SK-N-SH (cell line): Measurements from ENCODE around the gene RFX2. TPM values are rescaled to one million over a fixed set of nuclear protein-coding genes. Genes with fewer than 3 reads are reported as not detected.

Experiments
- CTCF ChIA-PET: fragments of 300-600, 350-600 bp; formaldehyde crosslinking; extraction: SDS; loops from one replicate; lab custom pipeline; 2021; lab: Yijun Ruan, JAX
- POLR2A ChIA-PET: fragments of 350-600 bp; sonication (Branson Sonifier 250); formaldehyde crosslinking; extraction: SDS; loops from one replicate; lab custom pipeline; 2020; ENCODE audit warnings: antibody characterized with exemption, inconsistent platforms; lab: Yijun Ruan, JAX
- DNase-seq: peaks from one replicate; pipeline ENCODE4 v3.0.0; 2012
- H2AFZ ChIP-seq: fragments of 200-600 bp; sonication (generic); 2 replicates; pipeline ENCODE4 v1.8.1; 2016; ENCODE audit warnings: antibody characterized with exemption, mild to moderate bottlenecking, low read depth
- H3F3A ChIP-seq: fragments of 200-600 bp; sonication (generic); replicated peaks from 2 replicates; pipeline ENCODE3; 2016; ENCODE audit warnings: antibody characterized with exemption, mild to moderate bottlenecking; ENCODE audit not compliant: insufficient read depth
- H3K27ac ChIP-seq, 2 experiments: fragments of 200-500 bp in 1 of 2; fragments of 200-600 bp in 1 of 2; sonication (Bioruptor generic) in 1 of 2; sonication (generic), shearing (Covaris generic) in 1 of 2; 2 replicates each; pipeline versions ENCODE4 v1.5.1 to v1.6.1; 2014 to 2016; ENCODE audit warnings: low read depth in 2 of 2, inconsistent platforms in 1 of 2, low read length in 1 of 2, mild to moderate bottlenecking in 1 of 2, mixed read lengths in 1 of 2
- H3K27me3 ChIP-seq: fragments of 200-600 bp; sonication (generic), shearing (Covaris generic); 2 replicates; pipeline ENCODE4 v1.6.1; 2016; ENCODE audit warnings: mixed run types; ENCODE audit not compliant: insufficient read depth
- H3K36me3 ChIP-seq, 2 experiments: fragments of 200-500 bp in 1 of 2; fragments of 200-600 bp in 1 of 2; sonication (Bioruptor generic) in 1 of 2; sonication (generic) in 1 of 2; replicated peaks in 1 of 2; 2 replicates each; pipeline versions ENCODE3 to v1.5.1; 2014 to 2016; ENCODE audit warnings: low read length in 1 of 2, mild to moderate bottlenecking in 1 of 2; ENCODE audit not compliant: insufficient read depth in 2 of 2, control insufficient read depth in 1 of 2
- H3K4me1 ChIP-seq, 2 experiments: fragments of 200-500 bp in 1 of 2; fragments of 200-600 bp in 1 of 2; sonication (Bioruptor generic) in 1 of 2; sonication (generic), shearing (Covaris generic) in 1 of 2; 2 replicates each; pipeline versions ENCODE4 v1.5.1 to v1.6.1; 2014 to 2016; ENCODE audit warnings: low read depth in 1 of 2, low read length in 1 of 2, mixed run types in 1 of 2; ENCODE audit not compliant: insufficient read depth in 2 of 2, control insufficient read depth in 1 of 2
- H3K4me2 ChIP-seq: fragments of 200-600 bp; sonication (generic), shearing (Covaris generic); 2 replicates; pipeline ENCODE4 v1.6.1; 2017; ENCODE audit warnings: mixed run types
- H3K4me3 ChIP-seq, 2 experiments: fragments of 200-500 bp in 1 of 2; fragments of 200-600 bp in 1 of 2; sonication (Bioruptor generic) in 1 of 2; sonication (generic), shearing (Covaris generic) in 1 of 2; 2 replicates each; pipeline versions ENCODE4 v1.5.1 to v1.8.1; 2014 to 2016; ENCODE audit warnings: low read depth in 2 of 2, inconsistent platforms in 1 of 2, low read length in 1 of 2, mild to moderate bottlenecking in 1 of 2, mixed read lengths in 1 of 2, moderate library complexity in 1 of 2
- H3K79me2 ChIP-seq: fragments of 200-600 bp; sonication (generic); 2 replicates; pipeline ENCODE4 v1.8.1; 2017; ENCODE audit warnings: mild to moderate bottlenecking; ENCODE audit not compliant: insufficient read depth
- H3K9ac ChIP-seq: fragments of 200-600 bp; sonication (generic); 2 replicates; pipeline ENCODE4 v1.6.1; 2017; ENCODE audit warnings: mixed run types
- H3K9me2 ChIP-seq: fragments of 200-600 bp; sonication (generic); 2 replicates; pipeline ENCODE4 v1.6.1; 2017; ENCODE audit warnings: mixed run types
- H3K9me3 ChIP-seq: fragments of 200-600 bp; sonication (generic); 2 replicates; pipeline ENCODE4 v1.6.1; 2017; ENCODE audit warnings: mixed run types, mild to moderate bottlenecking, moderate library complexity
- H4K20me1 ChIP-seq: fragments of 200-600 bp; sonication (generic); 2 replicates; pipeline ENCODE4 v1.6.1; 2017; ENCODE audit warnings: mild to moderate bottlenecking, mixed run types; ENCODE audit not compliant: insufficient read depth
- FOSL2 ChIP-seq: IDR thresholded peaks from 2 replicates; pipeline ENCODE4 v1.4.0; 2012; ENCODE audit warnings: low read depth, mild to moderate bottlenecking, moderate library complexity, borderline replicate concordance
- GABPA ChIP-seq: IDR thresholded peaks from 2 replicates; pipeline ENCODE4 v1.4.0; 2012; ENCODE audit warnings: low read depth, mild to moderate bottlenecking
- IRF3 ChIP-seq: fragments of 150-350 bp; IDR thresholded peaks from 2 replicates; pipeline ENCODE4 v1.6.1; 2016; ENCODE audit warnings: mild to moderate bottlenecking, low read depth, low read length
- JUND ChIP-seq: IDR thresholded peaks from 2 replicates; pipeline ENCODE4 v1.4.0; 2012
- MEF2A ChIP-seq: IDR thresholded peaks from 2 replicates; pipeline ENCODE4 v1.4.0; 2012; ENCODE audit warnings: low read depth, borderline replicate concordance
- NFIC ChIP-seq: IDR thresholded peaks from 2 replicates; pipeline ENCODE4 v1.4.0; 2012; ENCODE audit warnings: borderline replicate concordance
- NRF1 ChIP-seq: IDR thresholded peaks from 2 replicates; pipeline ENCODE4 v1.6.1; 2012; ENCODE audit warnings: low read depth, mild to moderate bottlenecking, low read length
- RAD21 ChIP-seq: IDR thresholded peaks from 2 replicates; pipeline ENCODE4 v1.6.1; 2012; ENCODE audit warnings: mild to moderate bottlenecking, low read length
- SIN3A ChIP-seq: IDR thresholded peaks from 2 replicates; pipeline ENCODE4 v1.6.1; 2012; ENCODE audit warnings: low read depth, mild to moderate bottlenecking, low read length, moderate library complexity, borderline replicate concordance
- SMC3 ChIP-seq: IDR thresholded peaks from 2 replicates; pipeline ENCODE4 v1.6.1; 2012; ENCODE audit warnings: low read depth, low read length, improper control_type of control experiment
- TAF1 ChIP-seq: IDR thresholded peaks from 2 replicates; pipeline ENCODE4 v1.6.1; 2012; ENCODE audit warnings: low read depth, mild to moderate bottlenecking, low read length, moderate library complexity, borderline replicate concordance
- TCF12 ChIP-seq: IDR thresholded peaks from 2 replicates; pipeline ENCODE4 v1.4.0; 2012
- ZBTB33 ChIP-seq: IDR thresholded peaks from 2 replicates; pipeline ENCODE4 v1.4.0; 2012; ENCODE audit warnings: low read depth, borderline replicate concordance
- WGBS: methylation state at CpG from one replicate; pipeline ENCODE4 v1.1.6; 2017; ENCODE audit warnings: low lambda C conversion rate; 5-methylcytosine and 5-hydroxymethylcytosine counted together
- polyA plus RNA-seq, 3 experiments: library from polyadenylated mRNA; depleted of rRNA; stranded (reverse); fragments of >200 nt; gene quantifications; 2 replicates each; pipeline ENCODE4 v1.2.3, GENCODE V29; 2012
- TF ChIP-seq, protein P1 (sequence below): IDR thresholded peaks from 2 replicates; pipeline ENCODE4 v1.6.1; 2012; ENCODE audit warnings: mild to moderate bottlenecking, low read depth, low read length, moderate library complexity
- TF ChIP-seq, protein P2 (sequence below): IDR thresholded peaks from 2 replicates; pipeline ENCODE4 v1.4.0; 2012; ENCODE audit warnings: low read depth
- TF ChIP-seq, protein P3 (sequence below): fragments of 150-350 bp; IDR thresholded peaks from 2 replicates; pipeline ENCODE4 v1.6.1; 2017; ENCODE audit warnings: antibody characterized with exemption, low read length, low read depth, borderline replicate concordance

RFX2 gene
- polyA plus RNA-seq, 1 of the 3 experiments (the other 2 are of a cell fraction), result 12.6 TPM

- Histone ChIP-seq H3K27ac (no peak overlapping the region), H4K20me1 (no peaks in the 10 kb centered on the region), H3K9me2 (no peaks in the 10 kb centered on the region), H3K4me2 (no peak overlapping the region), H3K9me3 (no peaks in the 10 kb centered on the region), H3K4me1 (peaks cover 6 to 10% of the 10 kb centered on the region in 2 experiments; a peak in 3 of 4 replicates), H3K36me3 (no peaks in the 10 kb centered on the region), H2AFZ (no peak overlapping the region), H3K79me2 (no peaks in the 10 kb centered on the region), H3K27me3 (no peaks in the 10 kb centered on the region), H3F3A (peaks cover 20% of the 10 kb centered on the region), H3K9ac (no peak overlapping the region), H3K4me3 (no peak overlapping the region)
- 93% methylated on average over 20 of the region's 20 CpGs for WGBS
- peak; percentile 8 for DNase-seq
- no peak for TF ChIP-seq NRF1
- no peak for TF ChIP-seq IRF3
- no peak for TF ChIP-seq RAD21
- TF ChIP-seq SMC3, result no peak
- TF ChIP-seq JUND, result no peak
- TF ChIP-seq TCF12, result no peak
- TF ChIP-seq, protein P1, sequence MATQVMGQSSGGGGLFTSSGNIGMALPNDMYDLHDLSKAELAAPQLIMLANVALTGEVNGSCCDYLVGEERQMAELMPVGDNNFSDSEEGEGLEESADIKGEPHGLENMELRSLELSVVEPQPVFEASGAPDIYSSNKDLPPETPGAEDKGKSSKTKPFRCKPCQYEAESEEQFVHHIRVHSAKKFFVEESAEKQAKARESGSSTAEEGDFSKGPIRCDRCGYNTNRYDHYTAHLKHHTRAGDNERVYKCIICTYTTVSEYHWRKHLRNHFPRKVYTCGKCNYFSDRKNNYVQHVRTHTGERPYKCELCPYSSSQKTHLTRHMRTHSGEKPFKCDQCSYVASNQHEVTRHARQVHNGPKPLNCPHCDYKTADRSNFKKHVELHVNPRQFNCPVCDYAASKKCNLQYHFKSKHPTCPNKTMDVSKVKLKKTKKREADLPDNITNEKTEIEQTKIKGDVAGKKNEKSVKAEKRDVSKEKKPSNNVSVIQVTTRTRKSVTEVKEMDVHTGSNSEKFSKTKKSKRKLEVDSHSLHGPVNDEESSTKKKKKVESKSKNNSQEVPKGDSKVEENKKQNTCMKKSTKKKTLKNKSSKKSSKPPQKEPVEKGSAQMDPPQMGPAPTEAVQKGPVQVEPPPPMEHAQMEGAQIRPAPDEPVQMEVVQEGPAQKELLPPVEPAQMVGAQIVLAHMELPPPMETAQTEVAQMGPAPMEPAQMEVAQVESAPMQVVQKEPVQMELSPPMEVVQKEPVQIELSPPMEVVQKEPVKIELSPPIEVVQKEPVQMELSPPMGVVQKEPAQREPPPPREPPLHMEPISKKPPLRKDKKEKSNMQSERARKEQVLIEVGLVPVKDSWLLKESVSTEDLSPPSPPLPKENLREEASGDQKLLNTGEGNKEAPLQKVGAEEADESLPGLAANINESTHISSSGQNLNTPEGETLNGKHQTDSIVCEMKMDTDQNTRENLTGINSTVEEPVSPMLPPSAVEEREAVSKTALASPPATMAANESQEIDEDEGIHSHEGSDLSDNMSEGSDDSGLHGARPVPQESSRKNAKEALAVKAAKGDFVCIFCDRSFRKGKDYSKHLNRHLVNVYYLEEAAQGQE, result no peak
- no peak for TF ChIP-seq TAF1
- TF ChIP-seq ZBTB33, result no peak
- TF ChIP-seq, protein P2, sequence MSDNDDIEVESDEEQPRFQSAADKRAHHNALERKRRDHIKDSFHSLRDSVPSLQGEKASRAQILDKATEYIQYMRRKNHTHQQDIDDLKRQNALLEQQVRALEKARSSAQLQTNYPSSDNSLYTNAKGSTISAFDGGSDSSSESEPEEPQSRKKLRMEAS, result no peak
- TF ChIP-seq SIN3A, result no peak
- TF ChIP-seq MEF2A, result no peak
- TF ChIP-seq NFIC, result no peak
- TF ChIP-seq, protein P3, sequence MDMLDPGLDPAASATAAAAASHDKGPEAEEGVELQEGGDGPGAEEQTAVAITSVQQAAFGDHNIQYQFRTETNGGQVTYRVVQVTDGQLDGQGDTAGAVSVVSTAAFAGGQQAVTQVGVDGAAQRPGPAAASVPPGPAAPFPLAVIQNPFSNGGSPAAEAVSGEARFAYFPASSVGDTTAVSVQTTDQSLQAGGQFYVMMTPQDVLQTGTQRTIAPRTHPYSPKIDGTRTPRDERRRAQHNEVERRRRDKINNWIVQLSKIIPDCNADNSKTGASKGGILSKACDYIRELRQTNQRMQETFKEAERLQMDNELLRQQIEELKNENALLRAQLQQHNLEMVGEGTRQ, result no peak
- no peak for TF ChIP-seq GABPA
- no peak for TF ChIP-seq FOSL2
- POLR2A ChIA-PET, result no interaction called here
- CTCF ChIA-PET, result interaction anchor here (1.3 to 9.1 kb wide), 6 partner anchors 11 to 216 kb away, joined by 3 to 448 read pairs (median 55); partner anchors contain the start of genes NRTN and RANBP3
Observed at GRCh38 chr19:6020166-6020882, 90.0 kb downstream of the RFX2 start.
